ENCODE measurements around the gene IGSF8.

IGSF8 gene, protein sequence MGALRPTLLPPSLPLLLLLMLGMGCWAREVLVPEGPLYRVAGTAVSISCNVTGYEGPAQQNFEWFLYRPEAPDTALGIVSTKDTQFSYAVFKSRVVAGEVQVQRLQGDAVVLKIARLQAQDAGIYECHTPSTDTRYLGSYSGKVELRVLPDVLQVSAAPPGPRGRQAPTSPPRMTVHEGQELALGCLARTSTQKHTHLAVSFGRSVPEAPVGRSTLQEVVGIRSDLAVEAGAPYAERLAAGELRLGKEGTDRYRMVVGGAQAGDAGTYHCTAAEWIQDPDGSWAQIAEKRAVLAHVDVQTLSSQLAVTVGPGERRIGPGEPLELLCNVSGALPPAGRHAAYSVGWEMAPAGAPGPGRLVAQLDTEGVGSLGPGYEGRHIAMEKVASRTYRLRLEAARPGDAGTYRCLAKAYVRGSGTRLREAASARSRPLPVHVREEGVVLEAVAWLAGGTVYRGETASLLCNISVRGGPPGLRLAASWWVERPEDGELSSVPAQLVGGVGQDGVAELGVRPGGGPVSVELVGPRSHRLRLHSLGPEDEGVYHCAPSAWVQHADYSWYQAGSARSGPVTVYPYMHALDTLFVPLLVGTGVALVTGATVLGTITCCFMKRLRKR

GRCh38 chr1:160097911-160098851 is at the start of gene IGSF8:
Gene IGSF8 (minus strand): TSS chr1:160098619. CDS start chr1:160098472, 147 bp downstream.
- peak; percentile 87 for DNase-seq

GRCh38 chr1:160148121-160148520 is 49.7 kb upstream of the IGSF8 start:
- DNase-seq: no peak

GRCh38 chr1:160146107-160146506 is 47.7 kb upstream of the IGSF8 start:
- no peak for DNase-seq

GRCh38 chr1:160144921-160145320 is 46.5 kb upstream of the IGSF8 start:
- no peak for DNase-seq

- no peak for DNase-seq
Measured at GRCh38 chr1:160143695-160144094, 45.3 kb upstream of the IGSF8 start.

- no peak for DNase-seq
Measured at GRCh38 chr1:160139840-160140239, 41.4 kb upstream of the IGSF8 start.

GRCh38 chr1:160137216-160137862 is 38.9 kb upstream of the IGSF8 start:
- DNase-seq: no peak

GRCh38 chr1:160136926-160137200 is 38.4 kb upstream of the IGSF8 start:
- DNase-seq: no peak

- no peak for DNase-seq
Measured at GRCh38 chr1:160136121-160136925, 37.9 kb upstream of the IGSF8 start.

- no peak for DNase-seq
Measured at GRCh38 chr1:160134791-160135572, 36.6 kb upstream of the IGSF8 start.

DNA sequence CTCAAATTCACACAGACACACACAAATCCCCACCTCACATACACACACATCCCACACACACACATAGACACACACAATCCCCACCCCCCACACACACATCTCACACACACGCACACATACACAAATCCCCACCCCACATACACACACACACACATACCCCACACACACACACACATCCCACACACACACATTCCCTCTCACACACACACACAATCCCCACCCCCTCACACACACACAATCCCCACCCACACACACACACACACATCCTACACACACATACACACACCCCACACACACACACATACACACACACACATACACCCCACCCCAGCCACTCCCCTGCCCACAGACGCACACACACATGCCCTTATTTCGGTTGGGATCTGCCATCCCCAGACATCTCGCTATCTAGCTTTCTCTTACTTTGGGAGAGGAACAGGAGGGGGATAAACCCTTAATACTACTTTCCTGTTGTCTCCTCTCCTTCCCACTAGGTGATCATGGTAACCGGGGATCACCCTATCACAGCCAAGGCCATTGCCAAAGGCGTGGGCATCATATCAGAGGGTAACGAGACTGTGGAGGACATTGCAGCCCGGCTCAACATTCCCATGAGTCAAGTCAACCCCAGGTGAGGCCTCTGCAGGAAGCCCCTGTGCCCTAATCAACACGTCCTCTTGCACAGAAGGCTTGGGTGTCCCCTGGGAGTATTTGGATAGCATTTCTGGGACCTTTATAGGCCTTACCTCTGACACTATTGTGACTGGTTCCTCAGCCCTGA is 35.8 kb upstream of the IGSF8 start:
- no peak for DNase-seq

DNA sequence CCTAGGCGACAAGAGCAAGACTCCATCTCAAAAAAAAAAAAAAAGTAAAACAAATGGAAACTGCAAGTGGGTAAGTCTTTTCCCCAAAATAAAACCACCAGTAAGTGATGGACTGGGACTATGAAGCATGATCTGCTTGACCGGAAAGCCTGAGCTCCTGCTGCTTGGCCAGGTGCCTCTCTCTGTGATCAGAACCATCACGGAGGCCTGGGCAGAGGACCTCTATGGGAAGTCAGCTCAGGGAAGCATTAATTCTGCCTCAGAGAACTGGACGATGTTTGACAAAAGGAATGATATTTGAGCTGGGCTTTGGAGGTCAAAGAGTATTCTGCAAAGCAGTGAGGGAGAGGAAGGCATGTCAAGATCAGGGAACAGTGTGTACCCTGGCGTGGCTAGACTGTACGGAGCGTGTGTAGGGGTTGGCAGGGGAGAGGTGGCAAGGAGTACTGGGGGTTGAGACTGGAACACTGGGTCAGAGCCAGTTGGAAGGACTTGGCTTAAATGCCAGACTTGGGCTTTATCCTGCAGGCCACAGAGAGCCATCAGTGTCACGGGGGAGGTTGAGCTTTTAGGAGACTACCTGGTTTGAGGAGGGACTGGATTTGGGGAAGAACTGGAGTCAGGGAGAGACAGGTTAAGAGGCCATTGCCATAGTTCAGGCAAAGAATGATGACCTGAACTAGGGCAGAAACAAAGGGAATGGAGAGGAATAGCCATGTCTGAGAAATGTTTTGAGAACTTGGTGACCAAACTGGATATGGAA is 33.6 kb upstream of the IGSF8 start:
- DNase-seq: no peak

DNA sequence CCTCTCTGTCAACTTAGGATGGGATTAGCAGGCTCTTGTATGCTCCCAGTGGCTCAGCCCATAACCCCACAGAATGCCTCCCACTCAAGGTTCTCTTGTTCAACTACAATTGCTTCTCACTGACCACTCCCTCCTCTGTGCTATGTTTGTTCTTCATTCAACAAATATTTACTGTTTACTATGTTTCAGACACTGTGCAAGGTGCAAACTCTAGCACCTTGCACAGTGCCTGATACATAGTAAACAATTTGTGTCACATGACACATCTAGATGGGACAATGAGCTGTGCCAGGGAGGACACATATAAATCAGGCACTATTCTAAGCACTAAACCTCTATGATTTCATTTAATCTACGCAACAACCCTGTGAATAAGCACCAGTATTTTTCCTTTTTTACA is 32.5 kb upstream of the IGSF8 start:
- DNase-seq: no peak

GRCh38 chr1:160130486-160130885 is 32.1 kb upstream of the IGSF8 start:
- no peak for DNase-seq

- no peak for DNase-seq
Measured at GRCh38 chr1:160129966-160130365, 31.5 kb upstream of the IGSF8 start.

GRCh38 chr1:160129558-160129957 is 31.1 kb upstream of the IGSF8 start:
- DNase-seq: no peak

GRCh38 chr1:160129046-160129445 is 30.6 kb upstream of the IGSF8 start:
- DNase-seq: no peak

GRCh38 chr1:160128636-160129035 is 30.2 kb upstream of the IGSF8 start:
- no peak for DNase-seq

- DNase-seq: no peak
Measured at GRCh38 chr1:160127865-160128523, 29.6 kb upstream of the IGSF8 start.

Data from DMS153 (cell line).